ENCODE data around the gene JADE2.

DNA sequence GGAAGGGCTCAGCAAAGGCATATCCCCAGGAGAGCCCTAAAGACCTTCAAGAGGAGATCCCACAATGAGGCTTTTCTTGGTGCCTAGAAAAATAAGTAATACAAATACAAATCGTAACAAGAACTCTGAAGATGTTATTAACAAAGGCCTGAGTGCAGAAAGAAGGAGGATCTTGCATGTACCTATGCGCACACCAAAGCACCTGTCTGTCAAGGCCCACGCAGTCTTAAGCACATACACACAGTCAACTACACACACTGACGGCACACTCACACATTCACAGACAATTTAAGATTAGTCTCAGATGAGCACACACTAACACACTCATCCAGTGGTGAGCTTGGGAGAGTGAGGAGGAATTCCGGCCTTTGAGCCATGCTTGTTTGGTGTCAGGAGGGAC, 38.5 kb downstream of the JADE2 start:
- TF ChIP-seq POLR2A (IDR thresholded peaks at IDR 0.05): no peak
- TF ChIP-seq, protein P1, sequence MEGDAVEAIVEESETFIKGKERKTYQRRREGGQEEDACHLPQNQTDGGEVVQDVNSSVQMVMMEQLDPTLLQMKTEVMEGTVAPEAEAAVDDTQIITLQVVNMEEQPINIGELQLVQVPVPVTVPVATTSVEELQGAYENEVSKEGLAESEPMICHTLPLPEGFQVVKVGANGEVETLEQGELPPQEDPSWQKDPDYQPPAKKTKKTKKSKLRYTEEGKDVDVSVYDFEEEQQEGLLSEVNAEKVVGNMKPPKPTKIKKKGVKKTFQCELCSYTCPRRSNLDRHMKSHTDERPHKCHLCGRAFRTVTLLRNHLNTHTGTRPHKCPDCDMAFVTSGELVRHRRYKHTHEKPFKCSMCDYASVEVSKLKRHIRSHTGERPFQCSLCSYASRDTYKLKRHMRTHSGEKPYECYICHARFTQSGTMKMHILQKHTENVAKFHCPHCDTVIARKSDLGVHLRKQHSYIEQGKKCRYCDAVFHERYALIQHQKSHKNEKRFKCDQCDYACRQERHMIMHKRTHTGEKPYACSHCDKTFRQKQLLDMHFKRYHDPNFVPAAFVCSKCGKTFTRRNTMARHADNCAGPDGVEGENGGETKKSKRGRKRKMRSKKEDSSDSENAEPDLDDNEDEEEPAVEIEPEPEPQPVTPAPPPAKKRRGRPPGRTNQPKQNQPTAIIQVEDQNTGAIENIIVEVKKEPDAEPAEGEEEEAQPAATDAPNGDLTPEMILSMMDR (IDR thresholded peaks at IDR 0.05): no peak
